HG03520 (cell line): ENCODE data around the gene SORCS2.
"Not testable (repeated sequence)": the region's sequence is repeated elsewhere in the genome, so short reads cannot be mapped to it uniquely, and the experiment has no call there.

Experiments
- ATAC-seq: cut with Tn5 transposase; IDR thresholded peaks from one replicate; pipeline ENCODE4 v1.9.1; 2021; ENCODE audit warnings: mild to moderate bottlenecking, moderate library complexity; ENCODE audit not compliant: unreplicated experiment

Gene SORCS2

DNA sequence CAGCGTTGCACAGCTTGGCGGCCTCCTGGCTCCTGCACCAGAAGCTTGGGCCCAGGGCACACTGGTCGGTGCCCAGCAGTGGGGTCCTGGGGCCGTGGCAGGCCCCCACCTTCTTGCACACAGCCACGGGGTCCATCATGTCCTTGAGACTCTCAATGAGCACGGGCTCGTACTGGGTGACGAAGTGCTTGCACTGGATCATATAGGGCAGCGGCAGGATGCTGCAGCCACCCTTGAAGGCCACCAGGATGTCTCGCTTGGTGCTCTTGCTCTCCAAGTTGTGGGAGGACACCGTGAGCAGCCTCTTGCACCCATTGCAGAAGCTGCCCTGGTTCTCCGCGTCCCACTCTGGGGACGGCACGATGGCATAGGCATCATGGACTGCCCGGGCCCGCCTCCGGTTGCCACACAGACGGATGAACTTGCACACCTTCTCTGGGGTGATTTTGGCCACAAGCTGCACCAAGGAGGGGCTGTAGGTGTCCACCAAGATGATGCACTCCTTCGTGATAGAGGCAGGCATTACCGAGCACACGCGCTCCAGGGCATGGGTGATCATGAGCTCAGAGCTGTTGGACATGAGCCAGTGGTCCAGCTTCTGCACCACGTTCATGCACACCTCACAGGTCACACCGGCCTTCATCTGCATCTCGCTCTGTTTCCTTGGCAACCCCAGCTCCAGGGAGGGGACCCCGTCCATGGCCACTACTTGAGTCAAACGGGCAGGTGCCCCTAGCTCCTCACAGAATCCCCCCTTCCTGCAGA, 241.2 kb downstream of the SORCS2 start:
- no peak for ATAC-seq

DNA sequence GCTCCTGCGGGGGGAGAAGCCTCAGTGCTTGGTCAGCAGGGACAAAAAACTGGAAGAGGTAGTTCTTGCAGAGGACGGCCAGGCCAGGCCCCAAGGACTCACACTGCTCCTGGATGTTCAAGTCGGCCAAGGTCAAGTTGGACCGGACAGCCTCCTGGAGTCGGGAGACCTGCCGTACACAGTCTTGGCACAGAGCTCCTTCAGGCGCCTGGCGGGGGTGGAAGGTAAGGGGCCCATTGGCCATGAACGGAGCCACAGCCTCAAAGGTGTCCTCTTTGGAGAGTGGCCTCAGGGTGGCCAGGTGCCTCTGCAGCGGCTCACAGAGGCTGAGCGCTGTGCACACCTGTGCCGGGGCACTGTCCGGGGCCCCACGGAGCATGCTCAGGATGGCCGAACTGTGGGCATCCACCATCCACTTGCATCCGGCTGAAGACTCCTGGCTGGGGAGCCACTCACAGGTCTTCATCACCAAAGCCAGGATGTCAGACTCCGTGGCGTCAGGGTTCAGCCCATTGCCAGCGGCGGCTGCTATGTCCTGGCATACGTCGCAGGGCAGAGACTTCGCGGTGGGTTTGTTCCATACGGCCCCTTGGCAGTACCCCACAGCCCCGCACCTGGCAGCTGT, 241.9 kb downstream of the SORCS2 start:
- ATAC-seq = no peak

GRCh38 chr4:7434766-7435150, 242.4 kb downstream of the SORCS2 start, which contains the start of gene PSAPL1:
Gene PSAPL1 (minus strand): TSS chr4:7434930. CDS start chr4:7434879, 51 bp downstream.
- no peak for ATAC-seq

GRCh38 chr4:7435471-7436061, 243.2 kb downstream of the SORCS2 start:
- no peak for ATAC-seq

GRCh38 chr4:7436256-7436655, 243.9 kb downstream of the SORCS2 start:
- ATAC-seq = no peak

- no peak for ATAC-seq
Observed at GRCh38 chr4:7439699-7440098, 247.4 kb downstream of the SORCS2 start.

- ATAC-seq = no peak
Observed at GRCh38 chr4:7441201-7441600, 248.9 kb downstream of the SORCS2 start.

DNA sequence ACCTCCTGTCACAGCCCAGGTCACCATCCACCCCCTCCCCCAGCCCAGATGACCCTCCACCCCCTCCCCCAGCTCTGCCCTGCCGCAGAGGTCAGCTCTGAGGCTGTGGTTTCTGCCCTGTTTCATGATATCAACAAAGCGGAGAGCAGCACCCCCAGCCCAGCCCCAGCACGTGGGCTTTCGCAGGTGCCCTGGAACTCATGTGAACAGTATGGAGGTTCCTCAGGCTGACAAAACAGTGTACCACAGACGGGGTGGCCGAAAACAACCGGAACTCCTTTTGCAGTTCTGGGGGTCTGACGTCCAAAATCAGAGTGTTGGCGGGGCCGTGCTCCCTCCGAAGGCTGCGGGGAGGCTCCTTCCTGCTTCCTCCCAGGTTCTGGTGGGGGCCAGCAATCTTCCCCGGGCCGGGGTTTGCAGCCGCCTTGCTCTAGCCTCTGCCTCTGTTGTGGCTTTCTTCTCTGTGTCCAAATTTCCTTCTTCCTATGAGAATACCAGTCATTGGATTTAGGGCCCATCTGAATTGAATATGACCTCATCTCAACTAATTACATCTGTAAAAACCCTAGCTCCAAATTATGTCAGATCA, 250.3 kb downstream of the SORCS2 start:
- no peak for ATAC-seq

DNA sequence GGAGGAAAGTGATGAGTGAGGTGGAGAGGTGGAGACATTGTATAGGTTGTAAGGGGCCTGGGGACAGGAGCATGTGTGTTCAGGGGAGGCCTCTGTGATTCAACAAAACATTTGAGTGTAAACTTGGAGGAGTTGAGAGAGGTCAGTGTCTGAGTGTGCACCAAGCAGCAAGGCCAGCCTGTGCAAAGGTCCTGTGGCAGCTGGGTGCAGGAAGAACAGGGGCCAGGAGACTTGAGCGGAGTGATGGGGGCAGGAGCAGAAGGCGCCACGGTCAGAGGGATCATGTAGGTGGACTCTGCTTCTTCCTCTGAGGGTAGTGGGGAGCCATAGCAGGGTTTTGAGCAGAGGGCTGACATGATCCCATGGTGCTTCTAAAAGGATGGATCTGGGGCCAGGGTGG, 252.0 kb downstream of the SORCS2 start:
- no peak for ATAC-seq

DNA sequence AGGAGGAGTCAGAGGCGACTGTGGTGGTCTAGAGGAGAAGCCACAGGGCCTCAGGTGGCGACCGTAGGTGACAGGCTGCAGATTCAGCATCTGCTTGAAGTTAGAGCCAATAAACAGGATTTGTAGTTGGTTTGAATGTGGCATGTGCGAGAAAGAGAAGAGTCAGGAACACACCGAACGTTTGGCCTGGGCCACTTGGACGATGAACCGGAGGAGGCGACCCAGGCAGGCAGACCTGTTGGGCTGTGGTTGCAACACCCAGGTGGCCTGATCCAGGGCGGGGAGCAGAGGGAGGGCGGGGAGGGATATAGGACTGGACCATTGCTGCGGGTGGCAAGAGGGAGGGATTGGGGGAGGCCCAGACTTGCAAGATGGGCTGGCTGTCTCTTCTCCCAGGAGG, 252.4 kb downstream of the SORCS2 start:
- no peak for ATAC-seq

DNA sequence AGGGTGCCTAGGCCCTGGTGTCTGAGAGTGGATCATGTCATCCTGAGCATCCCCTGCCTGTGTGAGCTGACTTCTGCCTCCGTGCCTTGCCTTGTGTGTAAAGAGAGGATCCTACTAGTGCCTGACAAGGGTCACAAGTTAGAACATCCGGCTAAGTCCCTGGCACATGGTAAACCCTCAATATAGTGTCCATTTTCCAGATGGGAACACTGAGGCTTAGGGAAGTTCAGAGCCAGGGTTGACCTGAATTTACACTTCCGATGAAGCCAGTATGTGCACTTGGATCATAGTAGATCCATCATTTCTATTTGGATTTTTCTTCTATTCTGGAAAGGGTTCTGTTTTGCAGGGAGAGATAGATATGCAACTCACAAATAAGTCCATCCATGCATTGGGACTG, 254.9 kb downstream of the SORCS2 start:
- no peak for ATAC-seq

DNA sequence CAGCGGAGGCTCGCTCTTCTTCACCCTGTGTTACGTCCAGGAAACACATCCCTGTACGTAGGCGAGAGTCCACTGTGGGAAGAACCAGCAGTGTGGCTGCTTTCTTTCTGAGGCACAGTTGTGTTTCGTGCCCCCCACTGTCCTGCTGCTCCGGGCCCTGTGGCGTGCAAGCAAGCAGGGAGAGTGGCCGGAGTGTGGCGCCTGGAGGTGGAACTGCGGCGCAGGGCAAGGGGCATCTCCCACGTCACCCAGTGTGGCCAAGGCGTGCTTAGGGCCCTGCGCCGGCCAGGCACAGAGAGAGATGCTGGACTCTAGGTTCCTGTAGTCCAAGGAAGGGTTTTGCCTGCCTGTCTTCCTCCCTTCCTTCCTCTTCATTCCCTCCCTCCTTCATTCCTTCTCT, 255.7 kb downstream of the SORCS2 start:
- no peak for ATAC-seq

DNA sequence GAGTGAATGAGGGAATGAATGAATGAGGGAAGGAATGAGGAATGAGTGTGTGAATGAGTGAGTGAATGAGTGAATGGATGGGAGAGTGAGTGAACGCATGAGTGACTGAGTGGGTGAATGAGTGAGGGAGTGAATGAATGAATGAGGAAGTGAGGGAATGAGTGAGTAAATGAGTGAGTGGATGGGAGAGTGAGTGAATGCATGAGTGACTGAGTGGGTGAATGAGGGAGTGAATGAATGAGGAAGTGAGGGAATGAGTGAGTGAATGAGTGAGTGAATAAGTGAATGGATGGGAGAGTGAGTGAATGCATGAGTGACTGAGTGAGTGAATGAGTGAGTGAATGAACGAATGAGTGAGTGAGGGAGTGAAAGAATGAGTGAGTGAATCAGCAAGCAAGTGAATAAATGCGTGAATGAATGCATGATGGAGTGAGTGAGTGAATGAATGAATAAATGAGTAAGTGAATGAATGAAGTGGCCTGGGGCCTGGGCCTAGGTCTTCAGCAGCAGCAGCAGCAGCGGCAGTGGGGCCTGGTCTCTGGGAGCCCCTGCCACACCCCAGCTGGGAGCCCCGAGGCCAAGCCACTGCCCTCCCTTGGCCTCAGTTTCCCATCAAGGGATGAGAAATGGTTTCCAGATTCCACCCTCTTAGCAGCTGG, 258.6 kb downstream of the SORCS2 start:
- ATAC-seq = no peak

- ATAC-seq = no peak
Observed at GRCh38 chr4:7451434-7451789, 259.1 kb downstream of the SORCS2 start.

GRCh38 chr4:7451800-7452199, 259.5 kb downstream of the SORCS2 start:
- ATAC-seq = no peak

- ATAC-seq = not testable (repeated sequence)
Observed at GRCh38 chr4:7452802-7453201, 260.5 kb downstream of the SORCS2 start.

- no peak for ATAC-seq
Observed at GRCh38 chr4:7457201-7458065, 265.1 kb downstream of the SORCS2 start.

- no peak for ATAC-seq
Observed at GRCh38 chr4:7458066-7458425, 265.7 kb downstream of the SORCS2 start.

DNA sequence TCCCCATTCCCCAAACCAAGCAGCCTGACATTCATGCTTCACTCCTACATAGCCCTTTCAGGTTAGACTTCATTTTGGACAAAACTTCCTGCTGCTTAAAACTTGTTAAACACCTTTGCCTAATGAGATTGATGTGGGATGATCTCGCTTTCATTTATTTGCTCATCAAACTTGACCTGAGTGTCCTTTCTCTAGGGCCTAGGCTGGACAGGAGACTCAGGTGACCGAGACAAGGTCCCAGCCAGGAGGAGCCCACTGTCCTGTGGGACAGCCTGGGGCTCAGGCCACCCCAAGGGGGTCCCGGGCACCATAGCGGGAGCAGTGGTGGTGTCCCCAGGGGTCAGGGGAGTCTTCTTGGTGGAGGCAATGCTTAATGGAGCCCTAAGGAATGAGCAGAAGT, 266.1 kb downstream of the SORCS2 start:
- ATAC-seq = no peak

DNA sequence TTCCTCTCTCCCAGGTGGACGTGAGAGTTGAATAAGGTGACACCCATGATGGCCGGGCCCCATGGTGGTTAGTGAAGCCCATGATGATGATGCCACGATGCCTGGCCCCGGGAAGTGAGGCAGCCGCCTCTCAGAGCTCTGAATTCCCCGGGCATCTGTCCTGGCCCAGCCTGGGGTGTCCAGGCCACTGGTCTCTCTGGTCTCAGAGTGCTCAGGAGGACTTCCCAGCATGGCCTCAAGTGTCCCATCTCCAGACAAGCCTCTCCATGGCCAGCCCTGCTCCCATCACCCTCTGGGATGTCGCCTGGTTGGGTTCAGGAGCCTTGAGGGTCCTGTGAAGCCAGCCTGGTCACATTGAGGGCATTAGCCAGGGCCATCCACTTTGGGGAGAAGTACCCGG, 267.1 kb downstream of the SORCS2 start:
- no peak for ATAC-seq

GRCh38 chr4:7460566-7460965, 268.2 kb downstream of the SORCS2 start:
- no peak for ATAC-seq
